Lower lobe of right lung (tissue), 2 donors: ENCODE results near the gene PRPF38A. TPM values are rescaled to one million over a fixed set of nuclear protein-coding genes. Genes with fewer than 3 reads are reported as not detected.

Experiments used
- ATAC-seq, 2 donors: fragments of 200-7000 bp; cut with Tn5 transposase; one replicate each; pipeline ENCODE4 v1.9.1; 2020 to 2022; ENCODE audit warnings: mild to moderate bottlenecking in 2 of 2, moderate library complexity in 2 of 2
- DNase-seq: peaks from one replicate; pipeline ENCODE4 v3.0.0-alpha.2; 2020
- H3K27ac ChIP-seq: fragments of 200-600 bp; one replicate; pipeline ENCODE4 v1.8.0; 2022
- H3K27me3 ChIP-seq: fragments of 200-600 bp; one replicate; pipeline ENCODE4 v1.8.0; 2022; ENCODE audit warnings: low read depth
- H3K36me3 ChIP-seq: fragments of 200-600 bp; one replicate; pipeline ENCODE4 v1.8.0; 2022; ENCODE audit warnings: mild to moderate bottlenecking
- H3K4me1 ChIP-seq: fragments of 200-600 bp; one replicate; pipeline ENCODE4 v1.8.0; 2022
- H3K4me3 ChIP-seq: fragments of 200-600 bp; one replicate; pipeline ENCODE4 v1.8.0; 2022; ENCODE audit warnings: mild to moderate bottlenecking
- H3K9me3 ChIP-seq: fragments of 200-600 bp; one replicate; pipeline ENCODE4 v1.8.0; 2022
- CTCF ChIP-seq: fragments of 200-600 bp; IDR thresholded peaks from one replicate; pipeline ENCODE4 v1.8.0; 2022; ENCODE audit warnings: antibody characterized with exemption, mild to moderate bottlenecking
- intact Hi-C: fragments of 100-400 bp; cut with DNase I; formaldehyde crosslinking; loops from one replicate; pipeline ENCODE4 v1.11.0; 2022
- long read RNA-seq: library from polyadenylated mRNA; unstranded; transcript quantifications from one replicate; pipeline ENCODE4 v2.0.0, GENCODE V29; 2021
- total RNA-seq: library from RNA; stranded (reverse); fragmentation: NEBNext Ultra II Directional; extraction: Animal tissue kit (Norgen Biotek cat#: 25700); gene quantifications from one replicate; pipeline ENCODE4 v1.2.1, GENCODE V29; 2021
- donor health status: DM: no; HTN: yes; CAD: no; lungs with severe emphysema.

PRPF38A gene, protein sequence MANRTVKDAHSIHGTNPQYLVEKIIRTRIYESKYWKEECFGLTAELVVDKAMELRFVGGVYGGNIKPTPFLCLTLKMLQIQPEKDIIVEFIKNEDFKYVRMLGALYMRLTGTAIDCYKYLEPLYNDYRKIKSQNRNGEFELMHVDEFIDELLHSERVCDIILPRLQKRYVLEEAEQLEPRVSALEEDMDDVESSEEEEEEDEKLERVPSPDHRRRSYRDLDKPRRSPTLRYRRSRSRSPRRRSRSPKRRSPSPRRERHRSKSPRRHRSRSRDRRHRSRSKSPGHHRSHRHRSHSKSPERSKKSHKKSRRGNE
- total RNA-seq, result 34.7 TPM
- long read RNA-seq, full-length matches to known transcripts, result 33 of 58 reads
- long read RNA-seq, partial matches to known transcripts, result 17 of 58 reads
- long read RNA-seq, other reads (novel, unspliced or antisense), result 8 of 58 reads

- H3K27ac ChIP-seq, result peak within 1 kb of the TSS; percentile 96
- DNase-seq (peak; percentile 98), ATAC-seq (peak; percentile 99)
- intact Hi-C loops, result no loop called here
- H3K9me3 ChIP-seq, result no peaks in the 10 kb centered on the region
- peak within 1 kb of the TSS; percentile 86 for H3K4me3 ChIP-seq
- H3K4me1 ChIP-seq, result peaks cover 25% of the 10 kb centered on the region
- H3K27me3 ChIP-seq, result no peaks in the 10 kb centered on the region
- TF ChIP-seq CTCF, result peak; percentile 51
- H3K36me3 ChIP-seq, result peaks cover 28% of the 10 kb centered on the region
These were observed at the start of gene PRPF38A, which contains the start of gene ORC1 for GRCh38 chr1:52404116-52404974. Gene PRPF38A, plus strand, starts transcription at chr1:52404602. Its CDS starts 148 bp downstream, at chr1:52404750. Gene ORC1, minus strand, starts transcription at chr1:52404423. Its CDS starts 2,200 bp downstream, at chr1:52402223.

DNA sequence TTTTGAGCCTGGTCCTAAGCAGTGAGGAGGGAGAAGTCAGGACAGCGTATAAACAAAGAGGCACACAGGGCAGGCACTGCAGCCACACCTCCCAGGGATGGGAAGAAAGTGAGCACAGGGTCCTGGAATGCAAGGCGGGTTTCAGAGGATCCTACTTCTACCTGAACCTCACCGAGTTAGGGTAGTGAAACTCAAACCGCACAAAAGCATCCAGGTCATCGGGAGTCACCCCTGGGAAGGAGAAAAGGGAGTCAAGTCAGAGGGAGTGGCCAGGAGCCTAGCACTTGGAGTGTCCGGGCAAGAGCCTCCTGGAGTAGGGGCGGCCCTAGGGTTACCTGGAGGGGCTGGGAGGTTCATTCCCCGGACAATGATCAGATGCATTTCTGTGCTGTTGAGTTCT is 49.0 kb upstream of the PRPF38A start:
- intact Hi-C loops, result no loop called here
- Histone ChIP-seq H3K27ac (no peak overlapping the region), H3K9me3 (no peaks in the 10 kb centered on the region), H3K4me1 (no peaks in the 10 kb centered on the region), H3K4me3 (no peak overlapping the region), H3K27me3 (no peaks in the 10 kb centered on the region), H3K36me3 (peaks cover 99% of the 10 kb centered on the region)
- DNase-seq (no peak), ATAC-seq (peak in 1 of 2 donors; percentile 5)
- TF ChIP-seq CTCF, result no peak

DNA sequence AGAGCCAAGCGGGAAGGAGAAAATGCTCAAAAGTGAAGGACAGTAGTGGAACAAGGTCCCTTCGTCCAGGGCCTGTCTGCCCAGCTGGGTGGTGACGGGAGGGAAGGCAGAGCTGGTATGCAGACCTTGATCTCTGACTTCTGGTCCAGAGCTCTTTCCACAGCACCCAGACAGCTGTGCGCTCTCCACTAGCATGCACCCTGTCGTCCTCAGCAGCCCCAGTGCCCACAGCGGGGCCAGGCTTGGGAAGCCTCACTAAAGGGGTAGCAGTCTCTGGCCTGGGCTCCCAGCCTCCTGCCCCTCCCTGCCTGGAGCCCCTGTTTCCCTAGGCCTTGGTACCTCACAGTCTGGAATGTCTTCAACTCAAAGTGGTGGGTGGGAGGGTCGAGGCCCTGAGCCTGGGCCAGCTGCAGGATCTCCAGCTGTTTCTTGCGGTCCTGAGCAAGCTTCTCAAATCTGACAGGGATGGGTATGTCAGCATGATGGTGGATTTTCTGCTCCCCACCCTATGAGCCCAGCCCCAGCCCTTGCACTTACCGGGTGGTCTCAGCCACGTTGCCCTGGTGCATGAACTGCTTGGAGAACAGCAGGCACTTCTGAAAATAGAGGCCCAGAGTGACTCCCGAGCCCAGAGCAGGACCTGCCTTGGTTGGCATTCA is 48.4 kb upstream of the PRPF38A start:
- DNase-seq, result no peak
- no peak overlapping the region for H3K4me3 ChIP-seq
- no peak for ATAC-seq

GRCh38 chr1:52356818-52357355 is 47.5 kb upstream of the PRPF38A start:
- no peak for DNase-seq

More for the DNA sequence above, 48.4 kb upstream of the PRPF38A start:
- intact Hi-C loops, result no loop called here
- TF ChIP-seq CTCF, result no peak
- Histone ChIP-seq H3K9me3 (no peaks in the 10 kb centered on the region), H3K36me3 (peaks cover 99% of the 10 kb centered on the region), H3K27ac (no peak overlapping the region), H3K27me3 (no peaks in the 10 kb centered on the region), H3K4me1 (no peaks in the 10 kb centered on the region)

More at GRCh38 chr1:52356818-52357355, 47.5 kb upstream of the PRPF38A start:
- ATAC-seq, result no peak
- Histone ChIP-seq H3K4me1 (no peaks in the 10 kb centered on the region), H3K27me3 (no peaks in the 10 kb centered on the region), H3K4me3 (no peak overlapping the region), H3K9me3 (no peaks in the 10 kb centered on the region), H3K36me3 (peaks cover 100% of the 10 kb centered on the region), H3K27ac (no peak overlapping the region)
- intact Hi-C loops, result no loop called here
- no peak for TF ChIP-seq CTCF
